Measurements from ENCODE around the gene SP100.
A peak's percentile ranks its signal among the peaks of the same experiment; 100 is the strongest.

SP100 gene

DNA sequence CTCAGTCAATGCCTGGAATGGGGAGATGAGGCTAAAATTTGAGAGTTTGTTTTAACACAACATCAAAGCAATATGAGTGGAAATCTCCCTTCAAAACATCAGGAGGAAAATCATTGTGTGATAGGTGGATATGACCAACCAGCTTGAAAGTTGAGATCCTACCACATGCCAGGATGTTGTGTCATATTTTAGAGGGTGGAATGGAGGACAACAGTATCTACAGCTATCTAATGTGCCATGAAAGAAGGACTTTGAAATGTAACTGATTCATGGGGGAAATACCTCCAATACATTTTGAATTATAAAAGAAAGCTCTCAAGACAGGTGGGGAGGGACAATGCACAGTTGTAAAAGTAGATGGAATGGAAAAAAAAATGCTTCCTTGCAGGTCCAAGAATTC lies 87.8 kb downstream of the SP100 start:
- H3K4me3 ChIP-seq (ENCODE audit: low read depth, low read length): no peak overlapping the region
- TF ChIP-seq, protein P1, sequence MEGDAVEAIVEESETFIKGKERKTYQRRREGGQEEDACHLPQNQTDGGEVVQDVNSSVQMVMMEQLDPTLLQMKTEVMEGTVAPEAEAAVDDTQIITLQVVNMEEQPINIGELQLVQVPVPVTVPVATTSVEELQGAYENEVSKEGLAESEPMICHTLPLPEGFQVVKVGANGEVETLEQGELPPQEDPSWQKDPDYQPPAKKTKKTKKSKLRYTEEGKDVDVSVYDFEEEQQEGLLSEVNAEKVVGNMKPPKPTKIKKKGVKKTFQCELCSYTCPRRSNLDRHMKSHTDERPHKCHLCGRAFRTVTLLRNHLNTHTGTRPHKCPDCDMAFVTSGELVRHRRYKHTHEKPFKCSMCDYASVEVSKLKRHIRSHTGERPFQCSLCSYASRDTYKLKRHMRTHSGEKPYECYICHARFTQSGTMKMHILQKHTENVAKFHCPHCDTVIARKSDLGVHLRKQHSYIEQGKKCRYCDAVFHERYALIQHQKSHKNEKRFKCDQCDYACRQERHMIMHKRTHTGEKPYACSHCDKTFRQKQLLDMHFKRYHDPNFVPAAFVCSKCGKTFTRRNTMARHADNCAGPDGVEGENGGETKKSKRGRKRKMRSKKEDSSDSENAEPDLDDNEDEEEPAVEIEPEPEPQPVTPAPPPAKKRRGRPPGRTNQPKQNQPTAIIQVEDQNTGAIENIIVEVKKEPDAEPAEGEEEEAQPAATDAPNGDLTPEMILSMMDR (IDR thresholded peaks at IDR 0.05; ENCODE audit: low read depth, low read length, missing control alignments): no peak
- DNase-seq (ENCODE audit: low read depth): no peak

- H3K4me3 ChIP-seq (ENCODE audit: low read depth, low read length): no peak overlapping the region
- TF ChIP-seq, protein P1 (IDR thresholded peaks at IDR 0.05; ENCODE audit: low read depth, low read length, missing control alignments): no peak
- peak; percentile 60 for DNase-seq (ENCODE audit: low read depth)
These were observed 89.2 kb downstream of the SP100 start for GRCh38 chr2:230505162-230505561.

- DNase-seq (ENCODE audit: low read depth): no peak
These were observed 97.2 kb downstream of the SP100 start for GRCh38 chr2:230512955-230513748.

DNA sequence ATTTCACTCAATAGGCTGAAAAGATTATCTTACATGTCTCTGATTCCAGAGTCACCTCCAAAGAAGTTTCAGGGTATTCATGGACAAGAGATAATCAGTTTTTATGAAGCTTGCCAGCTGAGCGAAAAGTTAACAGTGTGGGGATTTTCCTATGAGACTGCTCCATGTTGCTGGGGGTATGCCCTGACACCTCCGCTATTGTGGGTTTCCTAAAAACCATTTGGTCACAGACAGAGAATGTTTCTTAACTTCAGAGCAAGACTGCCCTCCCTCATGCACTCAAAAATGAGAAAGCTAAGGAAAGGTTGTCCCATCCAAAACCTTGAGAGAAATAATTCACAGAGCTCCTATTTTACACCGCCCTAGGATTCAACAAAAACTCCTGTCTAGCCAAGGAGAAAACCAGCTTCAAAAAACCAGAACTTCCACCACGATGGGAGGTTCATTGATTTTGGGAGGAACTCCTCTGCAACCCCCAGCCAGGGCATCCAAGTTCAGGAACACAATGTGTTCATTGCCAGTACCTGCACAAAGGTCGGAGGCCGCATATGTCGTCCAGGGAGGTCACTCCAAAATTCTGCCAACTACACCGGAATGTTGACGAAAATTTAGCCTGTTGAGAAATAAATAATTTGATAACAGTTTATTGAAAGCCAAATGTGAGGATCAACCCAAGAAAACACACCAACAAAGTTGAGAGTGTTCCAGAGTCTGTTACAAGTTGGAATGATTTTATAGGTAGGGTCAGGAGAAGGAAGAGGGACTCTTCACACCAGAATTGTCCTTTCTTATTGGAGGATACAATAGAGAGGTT lies 104.3 kb downstream of the SP100 start:
- no peak overlapping the region for H3K4me3 ChIP-seq (ENCODE audit: low read depth, low read length)
- TF ChIP-seq, protein P1 (IDR thresholded peaks at IDR 0.05; ENCODE audit: low read depth, low read length, missing control alignments): no peak
- DNase-seq (ENCODE audit: low read depth): no peak

More at GRCh38 chr2:230512955-230513748, 97.2 kb downstream of the SP100 start:
- TF ChIP-seq, protein P1 (IDR thresholded peaks at IDR 0.05; ENCODE audit: low read depth, low read length, missing control alignments): no peak
- H3K4me3 ChIP-seq (ENCODE audit: low read depth, low read length): no peak overlapping the region

- DNase-seq (ENCODE audit: low read depth): no peak
- no peak overlapping the region for H3K4me3 ChIP-seq (ENCODE audit: low read depth, low read length)
- TF ChIP-seq, protein P1 (IDR thresholded peaks at IDR 0.05; ENCODE audit: low read depth, low read length, missing control alignments): no peak
These were observed 104.8 kb downstream of the SP100 start for GRCh38 chr2:230520875-230521155.

- TF ChIP-seq, protein P1 (IDR thresholded peaks at IDR 0.05; ENCODE audit: low read depth, low read length, missing control alignments): no peak
- DNase-seq (ENCODE audit: low read depth): no peak
- no peak overlapping the region for H3K4me3 ChIP-seq (ENCODE audit: low read depth, low read length)
These were observed 105.4 kb downstream of the SP100 start for GRCh38 chr2:230521386-230521785.

Measured in GM12864 (cell line).